PC-3 (cell line): ENCODE measurements around the gene LAMA2.

ENCODE experiments used
- CTCF ChIP-seq: fragments of 300-600 bp; sonication (generic); conservative IDR thresholded peaks from 2 replicates; pipeline ENCODE4 v1.5.1; 2017; ENCODE audit warnings: antibody characterized with exemption, low read depth, mild to moderate bottlenecking, low read length
- EZH2 ChIP-seq: fragments of 300-600 bp; sonication (generic); IDR thresholded peaks from one replicate; pipeline ENCODE4 v1.6.1; 2017; ENCODE audit warnings: antibody characterized with exemption, mild to moderate bottlenecking, low read length; ENCODE audit not compliant: unreplicated experiment
- EZH2phosphoT487 ChIP-seq: fragments of 300-600 bp; sonication (generic); IDR thresholded peaks from 2 replicates; pipeline ENCODE4 v1.6.1; 2018; ENCODE audit warnings: mild to moderate bottlenecking, antibody characterized with exemption, low read length, borderline replicate concordance

- TF ChIP-seq CTCF: no peak
- no peak for TF ChIP-seq EZH2
- no peak for TF ChIP-seq EZH2phosphoT487
Observed at GRCh38 chr6:129297592-129297991, 414.7 kb downstream of the LAMA2 start.
